ENCODE data around the gene GCGR. TPM values are rescaled to one million over a fixed set of nuclear protein-coding genes. Genes with fewer than 3 reads are reported as not detected.

The GCGR gene
- total and polyA plus RNA-seq, 2 donors (not counting 1 experiment from before 2014, with no cell fraction given) = not detected

DNA sequence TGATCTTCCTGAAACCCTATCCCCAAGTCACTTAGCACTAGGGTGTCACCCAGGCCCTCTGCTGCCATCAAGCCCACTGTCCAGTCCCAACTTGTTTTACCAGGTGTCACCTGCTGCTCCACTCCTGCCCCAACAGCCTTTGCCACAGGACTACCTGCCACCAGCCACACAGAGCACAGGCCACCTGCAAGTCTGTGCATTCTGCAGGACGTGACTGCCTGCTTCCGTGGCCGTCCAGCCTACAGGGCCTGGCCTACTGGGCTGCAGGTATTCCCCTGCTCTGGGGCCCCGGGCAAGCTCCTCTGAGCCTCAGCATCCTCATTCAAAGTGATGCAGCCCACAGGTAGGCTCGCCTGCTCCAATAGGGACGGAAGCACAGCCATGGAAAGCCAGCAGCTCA lies 25.9 kb downstream of the GCGR start:
- Mint-ChIP-seq H3K4me1 (peaks cover 28% of the 10 kb centered on the region), H3K27ac (no peak overlapping the region), H3K9me3 (ENCODE audit: insufficient read depth) (no peaks in the 10 kb centered on the region), H3K4me3 (no peak overlapping the region), H3K27me3 (no peaks in the 10 kb centered on the region)
- Histone ChIP-seq H3K4me3 (ENCODE audit: control extremely low read depth in 1 of 5, extremely low read depth in 1 of 5, insufficient read depth in 1 of 5, low read depth in 2 of 5, low read length in 4 of 5) (no peak overlapping the region), H3K9me3 (ENCODE audit: control extremely low read depth in 1 of 3, control insufficient read depth in 2 of 3, insufficient read depth in 1 of 3, low read length in 2 of 3) (no peaks in the 10 kb centered on the region), H3K27ac (ENCODE audit: low read length in 2 of 2) (no peak overlapping the region), H3K27me3 (replicated peaks in 1 of 4; ENCODE audit: control extremely low read depth in 1 of 4, control insufficient read depth in 3 of 4, insufficient read depth in 4 of 4, low read length in 3 of 4) (no peaks in the 10 kb centered on the region), H3K36me3 (replicated peaks in 1 of 2; ENCODE audit: control extremely low read depth in 1 of 2, control insufficient read depth in 1 of 2, extremely low read depth in 1 of 2, insufficient read depth in 2 of 2, low read length in 1 of 2) (peaks cover 0 to 3% of the 10 kb centered on the region in 2 experiments), H4K20me1 (ENCODE audit: control insufficient read depth, insufficient read depth, low read length, poor library complexity, severe bottlenecking) (peaks cover 59% of the 10 kb centered on the region), H3K79me2 (ENCODE audit: control insufficient read depth, insufficient read depth, low read length) (peaks cover 49% of the 10 kb centered on the region), H3K9ac (ENCODE audit: low read length) (no peak overlapping the region), H3K4me2 (replicated peaks; ENCODE audit: low read depth, low read length, poor library complexity, severe bottlenecking) (no peak overlapping the region), H3K4me1 (ENCODE audit: control insufficient read depth in 2 of 2, insufficient read depth in 2 of 2, low read length in 2 of 2) (peaks cover 18 to 20% of the 10 kb centered on the region in 2 donors), H2AFZ (ENCODE audit: insufficient read depth, low read depth, low read length, poor library complexity, severe bottlenecking) (no peak overlapping the region)
- ChIA-PET CTCF (no interaction called here), POLR2A (no interaction called here)
- WGBS (ENCODE audit: insufficient coverage) = 95% methylated on average over 6 of the region's 6 CpGs
- TF ChIP-seq EZH2 (IDR thresholded peaks at IDR 0.05; ENCODE audit: borderline replicate concordance, insufficient read depth, low read depth, low read length, poor library complexity, severe bottlenecking) = no peak
- TF ChIP-seq, protein P1, sequence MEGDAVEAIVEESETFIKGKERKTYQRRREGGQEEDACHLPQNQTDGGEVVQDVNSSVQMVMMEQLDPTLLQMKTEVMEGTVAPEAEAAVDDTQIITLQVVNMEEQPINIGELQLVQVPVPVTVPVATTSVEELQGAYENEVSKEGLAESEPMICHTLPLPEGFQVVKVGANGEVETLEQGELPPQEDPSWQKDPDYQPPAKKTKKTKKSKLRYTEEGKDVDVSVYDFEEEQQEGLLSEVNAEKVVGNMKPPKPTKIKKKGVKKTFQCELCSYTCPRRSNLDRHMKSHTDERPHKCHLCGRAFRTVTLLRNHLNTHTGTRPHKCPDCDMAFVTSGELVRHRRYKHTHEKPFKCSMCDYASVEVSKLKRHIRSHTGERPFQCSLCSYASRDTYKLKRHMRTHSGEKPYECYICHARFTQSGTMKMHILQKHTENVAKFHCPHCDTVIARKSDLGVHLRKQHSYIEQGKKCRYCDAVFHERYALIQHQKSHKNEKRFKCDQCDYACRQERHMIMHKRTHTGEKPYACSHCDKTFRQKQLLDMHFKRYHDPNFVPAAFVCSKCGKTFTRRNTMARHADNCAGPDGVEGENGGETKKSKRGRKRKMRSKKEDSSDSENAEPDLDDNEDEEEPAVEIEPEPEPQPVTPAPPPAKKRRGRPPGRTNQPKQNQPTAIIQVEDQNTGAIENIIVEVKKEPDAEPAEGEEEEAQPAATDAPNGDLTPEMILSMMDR (IDR thresholded peaks at IDR 0.05) = no peak
- intact Hi-C loops (cut with micrococcal nuclease) = loop anchor here (5.0 kb wide), 1 partner anchor 97 kb away; the partner anchor contains the start of gene MAFG
- DNase-seq (no peak), ATAC-seq (ENCODE audit: low read depth) (no peak)

GRCh38 chr17:81831563-81831956 lies 27.6 kb downstream of the GCGR start:
- peak overlapping the region; percentile 69 for H2AFZ ChIP-seq (ENCODE audit: insufficient read depth, low read depth, low read length, poor library complexity, severe bottlenecking)
- H3K4me1 Mint-ChIP-seq = peaks cover 25% of the 10 kb centered on the region
- H3K27me3 ChIP-seq (replicated peaks in 1 of 4; ENCODE audit: control extremely low read depth in 1 of 4, control insufficient read depth in 3 of 4, insufficient read depth in 4 of 4, low read length in 3 of 4) = no peaks in the 10 kb centered on the region
- peak overlapping the region; percentile 97 for H3K4me3 Mint-ChIP-seq
- no peak overlapping the region for H3K9ac ChIP-seq (ENCODE audit: low read length)
- intact Hi-C loops (cut with micrococcal nuclease) = loop anchor here (5.0 kb wide), 1 partner anchor 96 kb away; the partner anchor contains the start of gene MAFG
- peak overlapping the region; percentile 95 for H3K27ac Mint-ChIP-seq
- no peak for DNase-seq
- H3K4me2 ChIP-seq (replicated peaks; ENCODE audit: low read depth, low read length, poor library complexity, severe bottlenecking) = peak overlapping the region; percentile 90
- no peak overlapping the region for H3K4me3 ChIP-seq (ENCODE audit: control extremely low read depth in 1 of 5, extremely low read depth in 1 of 5, insufficient read depth in 1 of 5, low read depth in 2 of 5, low read length in 4 of 5)
- H3K9me3 ChIP-seq (ENCODE audit: control extremely low read depth in 1 of 3, control insufficient read depth in 2 of 3, insufficient read depth in 1 of 3, low read length in 2 of 3) = no peaks in the 10 kb centered on the region
- no peaks in the 10 kb centered on the region for H3K27me3 Mint-ChIP-seq
- H3K79me2 ChIP-seq (ENCODE audit: control insufficient read depth, insufficient read depth, low read length) = peaks cover 39% of the 10 kb centered on the region
- 86% methylated on average over 6 of the region's 7 CpGs for WGBS (ENCODE audit: insufficient coverage)
- peaks cover 45% of the 10 kb centered on the region for H4K20me1 ChIP-seq (ENCODE audit: control insufficient read depth, insufficient read depth, low read length, poor library complexity, severe bottlenecking)
- TF ChIP-seq EZH2 (IDR thresholded peaks at IDR 0.05; ENCODE audit: borderline replicate concordance, insufficient read depth, low read depth, low read length, poor library complexity, severe bottlenecking) = no peak
- TF ChIP-seq, protein P1 (IDR thresholded peaks at IDR 0.05) = no peak
- ChIA-PET CTCF (no interaction called here), POLR2A (interaction anchor here (0.5 kb wide), 1 partner anchor 277 kb away, joined by 4 read pairs; no protein-coding TSS in a partner anchor)
- H3K9me3 Mint-ChIP-seq (ENCODE audit: insufficient read depth) = no peaks in the 10 kb centered on the region
- H3K36me3 ChIP-seq (replicated peaks in 1 of 2; ENCODE audit: control extremely low read depth in 1 of 2, control insufficient read depth in 1 of 2, extremely low read depth in 1 of 2, insufficient read depth in 2 of 2, low read length in 1 of 2) = peaks cover 0 to 3% of the 10 kb centered on the region in 2 experiments
- H3K4me1 ChIP-seq (ENCODE audit: control insufficient read depth in 2 of 2, insufficient read depth in 2 of 2, low read length in 2 of 2) = peaks cover 18 to 20% of the 10 kb centered on the region in 2 donors
- ATAC-seq (ENCODE audit: low read depth) = no peak
- peak overlapping the region in 1 of 2 donors; percentile 63 for H3K27ac ChIP-seq (ENCODE audit: low read length in 2 of 2)

All from B cell (primary cell).